HepG2 (cell line): ENCODE measurements around the gene HCFC1. TPM values are rescaled to one million over a fixed set of nuclear protein-coding genes. Genes with fewer than 3 reads are reported as not detected.

Experiments used
- FLYWCH1 ChIP-seq: sonication (generic); formaldehyde crosslinking; IDR thresholded peaks from 2 replicates; pipeline ENCODE4 v1.8.1; 2023; ENCODE audit warnings: mild to moderate bottlenecking, missing genetic modification reagents
- GABPB1 ChIP-seq: IDR thresholded peaks from 2 replicates; pipeline ENCODE4 v1.6.1; 2016; ENCODE audit warnings: mild to moderate bottlenecking, missing genetic modification reagents, moderate library complexity, missing compliant biosample characterization
- HIVEP1 ChIP-seq: sonication (generic); formaldehyde crosslinking; IDR thresholded peaks from 2 replicates; pipeline ENCODE4 v1.4.0; 2020; ENCODE audit warnings: mild to moderate bottlenecking, missing genetic modification reagents
- MEIS1 ChIP-seq: sonication (generic); formaldehyde crosslinking; IDR thresholded peaks from 2 replicates; pipeline ENCODE4 v1.9.0; 2021; ENCODE audit warnings: mild to moderate bottlenecking, missing genetic modification reagents, moderate library complexity, borderline replicate concordance
- MYPOP ChIP-seq: sonication (generic); formaldehyde crosslinking; IDR thresholded peaks from 2 replicates; pipeline ENCODE4 v1.8.1; 2023; ENCODE audit warnings: mild to moderate bottlenecking, moderate library complexity, missing genetic modification reagents
- NCOA1 ChIP-seq: sonication (generic); formaldehyde crosslinking; IDR thresholded peaks from 2 replicates; pipeline ENCODE4 v1.9.0; 2021; ENCODE audit warnings: missing genetic modification reagents
- SIN3A ChIP-seq: IDR thresholded peaks from 2 replicates; pipeline ENCODE4 v1.6.1; 2011; ENCODE audit warnings: low read depth, mild to moderate bottlenecking, control low read depth, low read length, borderline replicate concordance
- SKI ChIP-seq: fragments of 450-650 bp; IDR thresholded peaks from one replicate; pipeline ENCODE4 v1.6.1; 2018; ENCODE audit warnings: mild to moderate bottlenecking; ENCODE audit not compliant: partially characterized antibody
- SNAPC2 ChIP-seq: sonication (generic); formaldehyde crosslinking; IDR thresholded peaks from 2 replicates; pipeline ENCODE4 v1.8.1; 2022; ENCODE audit warnings: mild to moderate bottlenecking, missing genetic modification reagents
- ZFP91 ChIP-seq: sonication (generic); formaldehyde crosslinking; IDR thresholded peaks from 2 replicates; pipeline ENCODE4 v1.9.0; 2022; ENCODE audit warnings: missing genetic modification reagents, mild to moderate bottlenecking, borderline replicate concordance
- ZNF431 ChIP-seq: sonication (generic); formaldehyde crosslinking; IDR thresholded peaks from 2 replicates; pipeline ENCODE4 v1.9.0; 2022; ENCODE audit warnings: missing genetic modification reagents, low read depth, mild to moderate bottlenecking, borderline replicate concordance
- ZNF441 ChIP-seq: sonication (generic); formaldehyde crosslinking; IDR thresholded peaks from 2 replicates; pipeline ENCODE4 v1.7.0; 2021; ENCODE audit warnings: missing genetic modification reagents, borderline replicate concordance
- ZSCAN22 ChIP-seq: sonication (generic); formaldehyde crosslinking; IDR thresholded peaks from 2 replicates; pipeline ENCODE4 v1.4.0; 2020; ENCODE audit warnings: mild to moderate bottlenecking, missing genetic modification reagents
- polyA plus RNA-seq, 8 experiments: library from polyadenylated mRNA; depleted of rRNA in 3 of 8; stranded (reverse) in 7 of 8; unstranded in 1 of 8; fragments of >200 nt; fragmentation: Illumina TruSeq in 4 of 8; extraction: Trizol in 4 of 8; gene quantifications; 2 replicates each; pipeline versions ENCODE4 v1.2.1 to v1.2.3, GENCODE V29; 2011 to 2016; ENCODE audit warnings: low read depth in 4 of 8, missing spikeins in 1 of 8, mixed read lengths in 1 of 8; ENCODE audit not compliant: insufficient read depth in 1 of 8
- total RNA-seq, 5 experiments: library from RNA; depleted of rRNA; stranded (reverse); fragments of >200 nt; fragmentation: Illumina TruSeq; extraction: Trizol; gene quantifications; 2 replicates each; pipeline ENCODE4 v1.2.3, GENCODE V29; 2016; ENCODE audit warnings: low read depth in 1 of 5

Gene HCFC1
- total and polyA plus RNA-seq, 2 of the 13 experiments (the other 11 are each of a cell fraction or from before 2014, with no cell fraction given): 5.8 to 17.8 TPM

GRCh38 chrX:153974003-153974725 is 2.5 kb upstream of the HCFC1 start (continued):
- 0 out of 2 replicates have a peak, but pooled peaks have one; percentile 28 for TF ChIP-seq ZFP91 (CRISPR knock-in tag)
- TF ChIP-seq SKI: no peak
- TF ChIP-seq MEIS1 (CRISPR knock-in tag): no peak
- no peak for TF ChIP-seq MYPOP
- TF ChIP-seq SIN3A: no peak
- no peak for TF ChIP-seq ZNF441
- TF ChIP-seq NCOA1 (CRISPR knock-in tag): no peak
- no peak for TF ChIP-seq FLYWCH1 (CRISPR knock-in tag)
- no peak for TF ChIP-seq HIVEP1 (CRISPR knock-in tag)
- no peak for TF ChIP-seq SNAPC2 (CRISPR knock-in tag)
- TF ChIP-seq GABPB1 (CRISPR knock-in tag): 0 out of 2 replicates have a peak, but pooled peaks have one; percentile 2
- TF ChIP-seq ZSCAN22 (CRISPR knock-in tag): no peak
- no peak for TF ChIP-seq ZNF431 (CRISPR knock-in tag)
